HG02981 (cell line): ENCODE measurements around the gene ARNT2.

Source experiments
- ATAC-seq: cut with Tn5 transposase; IDR thresholded peaks from one replicate; pipeline ENCODE4 v1.9.1; 2021; ENCODE audit warnings: mild to moderate bottlenecking, moderate library complexity; ENCODE audit not compliant: unreplicated experiment

Gene ARNT2

GRCh38 chr15:80549654-80550053 lies 145.5 kb downstream of the ARNT2 start:
- no peak for ATAC-seq

- no peak for ATAC-seq
Observed at GRCh38 chr15:80550219-80550907, 146.2 kb downstream of the ARNT2 start.

- no peak for ATAC-seq
Observed at GRCh38 chr15:80550908-80551260, 146.7 kb downstream of the ARNT2 start.

GRCh38 chr15:80551348-80551747 lies 147.2 kb downstream of the ARNT2 start:
- ATAC-seq = no peak

GRCh38 chr15:80554560-80554959 lies 150.4 kb downstream of the ARNT2 start:
- no peak for ATAC-seq

- ATAC-seq = no peak
Observed at GRCh38 chr15:80556694-80557367, 152.6 kb downstream of the ARNT2 start.

- no peak for ATAC-seq
Observed at GRCh38 chr15:80557441-80558234, 153.5 kb downstream of the ARNT2 start.

- no peak for ATAC-seq
Observed at GRCh38 chr15:80558631-80559319, 154.6 kb downstream of the ARNT2 start.

- no peak for ATAC-seq
Observed at GRCh38 chr15:80559320-80559693, 155.1 kb downstream of the ARNT2 start.

GRCh38 chr15:80559761-80560160 lies 155.6 kb downstream of the ARNT2 start:
- ATAC-seq = no peak

- no peak for ATAC-seq
Observed at GRCh38 chr15:80560601-80561400, 156.6 kb downstream of the ARNT2 start.

GRCh38 chr15:80561500-80561899 lies 157.3 kb downstream of the ARNT2 start:
- ATAC-seq = no peak

- ATAC-seq = no peak
Observed at GRCh38 chr15:80562033-80562432, 157.9 kb downstream of the ARNT2 start.

- ATAC-seq = no peak
Observed at GRCh38 chr15:80562846-80563245, 158.7 kb downstream of the ARNT2 start.

GRCh38 chr15:80563372-80563997 lies 159.3 kb downstream of the ARNT2 start:
- no peak for ATAC-seq

- ATAC-seq = no peak
Observed at GRCh38 chr15:80564056-80564455, 159.9 kb downstream of the ARNT2 start.

GRCh38 chr15:80565398-80565797 lies 161.2 kb downstream of the ARNT2 start:
- no peak for ATAC-seq

GRCh38 chr15:80565988-80566387 lies 161.8 kb downstream of the ARNT2 start:
- ATAC-seq = no peak

GRCh38 chr15:80567721-80568157 lies 163.6 kb downstream of the ARNT2 start:
- no peak for ATAC-seq

- no peak for ATAC-seq
Observed at GRCh38 chr15:80568298-80568697, 164.1 kb downstream of the ARNT2 start.
